ENCODE results near the gene LRRC7. TPM values are rescaled to one million over a fixed set of nuclear protein-coding genes. Genes with fewer than 3 reads are reported as not detected.
"Not testable (repeated sequence)": the region's sequence is repeated elsewhere in the genome, so short reads cannot be mapped to it uniquely, and the experiment has no call there.

Gene LRRC7
- total and polyA plus RNA-seq, 8 donors, result 0.12 to 2.2 (median 0.90) TPM

GRCh38 chr1:69862906-69863305, 295.2 kb downstream of the LRRC7 start:
- TF ChIP-seq, protein P1, sequence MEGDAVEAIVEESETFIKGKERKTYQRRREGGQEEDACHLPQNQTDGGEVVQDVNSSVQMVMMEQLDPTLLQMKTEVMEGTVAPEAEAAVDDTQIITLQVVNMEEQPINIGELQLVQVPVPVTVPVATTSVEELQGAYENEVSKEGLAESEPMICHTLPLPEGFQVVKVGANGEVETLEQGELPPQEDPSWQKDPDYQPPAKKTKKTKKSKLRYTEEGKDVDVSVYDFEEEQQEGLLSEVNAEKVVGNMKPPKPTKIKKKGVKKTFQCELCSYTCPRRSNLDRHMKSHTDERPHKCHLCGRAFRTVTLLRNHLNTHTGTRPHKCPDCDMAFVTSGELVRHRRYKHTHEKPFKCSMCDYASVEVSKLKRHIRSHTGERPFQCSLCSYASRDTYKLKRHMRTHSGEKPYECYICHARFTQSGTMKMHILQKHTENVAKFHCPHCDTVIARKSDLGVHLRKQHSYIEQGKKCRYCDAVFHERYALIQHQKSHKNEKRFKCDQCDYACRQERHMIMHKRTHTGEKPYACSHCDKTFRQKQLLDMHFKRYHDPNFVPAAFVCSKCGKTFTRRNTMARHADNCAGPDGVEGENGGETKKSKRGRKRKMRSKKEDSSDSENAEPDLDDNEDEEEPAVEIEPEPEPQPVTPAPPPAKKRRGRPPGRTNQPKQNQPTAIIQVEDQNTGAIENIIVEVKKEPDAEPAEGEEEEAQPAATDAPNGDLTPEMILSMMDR (IDR thresholded peaks at IDR 0.05), result no peak
- H3K27ac ChIP-seq, result no peak overlapping the region
- no peaks in the 10 kb centered on the region for H3K9me3 ChIP-seq
- ATAC-seq (no peak), DNase-seq (no peak), FAIRE-seq (no peak)
- no peaks in the 10 kb centered on the region for H3K27me3 ChIP-seq
- H3K36me3 ChIP-seq, result no peaks in the 10 kb centered on the region
- H3K4me1 ChIP-seq, result no peaks in the 10 kb centered on the region
- intact Hi-C loops (cut with DNase I), result no loop called here
- WGBS, 2 donors, result 82 to 91% methylated on average over 1 of the region's 1 CpG
- no peak overlapping the region for H3K4me3 ChIP-seq

GRCh38 chr1:69863704-69864103, 296.0 kb downstream of the LRRC7 start:
- 36 to 45% methylated on average over 1 of the region's 1 CpG for WGBS, 2 donors
- no peak for DNase-seq
- ATAC-seq, result no peak
- no peaks in the 10 kb centered on the region for H3K4me1 ChIP-seq
- no peaks in the 10 kb centered on the region for H3K36me3 ChIP-seq
- no peak overlapping the region for H3K27ac ChIP-seq
- no peaks in the 10 kb centered on the region for H3K27me3 ChIP-seq
- no peaks in the 10 kb centered on the region for H3K9me3 ChIP-seq
- no peak for FAIRE-seq
- intact Hi-C loops (cut with DNase I), result no loop called here
- no peak overlapping the region for H3K4me3 ChIP-seq
- TF ChIP-seq, protein P1 (IDR thresholded peaks at IDR 0.05), result no peak

DNA sequence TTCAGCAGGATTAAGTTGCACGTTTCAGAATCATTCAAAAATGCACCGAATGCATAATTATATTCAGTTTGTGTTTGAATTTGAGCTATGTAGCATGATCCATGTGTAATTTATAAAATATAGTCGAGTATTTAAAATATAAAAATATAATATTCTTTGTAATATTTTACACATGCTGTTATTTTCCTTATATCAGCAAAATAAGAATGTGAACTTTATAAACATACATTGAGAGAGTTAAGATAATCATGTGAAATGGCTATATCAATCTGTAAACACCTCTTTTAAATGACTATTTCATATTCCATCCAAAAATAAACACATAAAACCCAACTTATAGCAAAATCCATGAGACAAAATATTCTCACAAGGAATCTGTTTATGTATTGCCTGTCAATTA, 303.7 kb downstream of the LRRC7 start:
- Histone ChIP-seq H3K9me3 (no peaks in the 10 kb centered on the region), H3K27me3 (peaks cover 0 to 5% (median 0%) of the 10 kb centered on the region in 4 donors), H3K36me3 (no peaks in the 10 kb centered on the region), H3K27ac (no peak overlapping the region), H3K4me1 (no peaks in the 10 kb centered on the region), H3K4me3 (no peak overlapping the region)
- DNase-seq (no peak), ATAC-seq (no peak), FAIRE-seq (no peak)
- intact Hi-C loops (cut with DNase I), result no loop called here
- WGBS, 2 donors, result 34 to 40% methylated on average over 3 of the region's 3 CpGs
- TF ChIP-seq, protein P1 (IDR thresholded peaks at IDR 0.05), result no peak

DNA sequence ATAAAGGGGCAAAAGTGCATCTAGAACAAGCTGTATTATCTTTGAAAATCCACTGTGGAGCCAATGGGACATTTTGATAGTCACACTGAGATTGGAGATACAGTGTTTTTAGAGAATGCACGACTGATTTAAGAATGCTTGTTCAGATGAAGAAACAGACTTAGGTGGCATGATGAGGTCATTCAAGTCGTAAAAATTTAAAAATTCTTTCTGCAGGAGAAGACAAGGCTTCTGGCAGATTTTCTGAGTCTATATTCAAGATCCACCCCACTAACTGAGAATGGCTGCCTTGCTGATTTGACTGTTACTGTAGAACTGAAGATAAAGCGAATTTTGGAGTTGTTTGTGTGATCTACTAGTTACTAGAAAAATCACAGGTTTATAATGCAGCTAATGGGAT, 310.6 kb downstream of the LRRC7 start:
- H3K4me1 ChIP-seq, result no peaks in the 10 kb centered on the region
- FAIRE-seq (no peak), ATAC-seq (no peak), DNase-seq (no peak)
- H3K4me3 ChIP-seq, result no peak overlapping the region
- H3K27ac ChIP-seq, result no peak overlapping the region
- no peaks in the 10 kb centered on the region for H3K27me3 ChIP-seq
- intact Hi-C loops (cut with DNase I), result no loop called here
- TF ChIP-seq, protein P1 (IDR thresholded peaks at IDR 0.05), result no peak
- H3K36me3 ChIP-seq, result no peaks in the 10 kb centered on the region
- 34 to 44% methylated on average over 3 of the region's 3 CpGs for WGBS, 2 donors
- H3K9me3 ChIP-seq, result no peaks in the 10 kb centered on the region

- ATAC-seq; H3K27me3 ChIP-seq; H3K27ac ChIP-seq; H3K9me3 ChIP-seq; intact Hi-C loops (cut with DNase I); H3K4me3 ChIP-seq; H3K36me3 ChIP-seq; DNase-seq; FAIRE-seq; H3K4me1 ChIP-seq: not testable (repeated sequence)
- WGBS, 2 donors, result 65 to 75% methylated on average over 8 to 13 of the region's 14 CpGs
Observed at GRCh38 chr1:69888016-69888415, 320.3 kb downstream of the LRRC7 start.

DNA sequence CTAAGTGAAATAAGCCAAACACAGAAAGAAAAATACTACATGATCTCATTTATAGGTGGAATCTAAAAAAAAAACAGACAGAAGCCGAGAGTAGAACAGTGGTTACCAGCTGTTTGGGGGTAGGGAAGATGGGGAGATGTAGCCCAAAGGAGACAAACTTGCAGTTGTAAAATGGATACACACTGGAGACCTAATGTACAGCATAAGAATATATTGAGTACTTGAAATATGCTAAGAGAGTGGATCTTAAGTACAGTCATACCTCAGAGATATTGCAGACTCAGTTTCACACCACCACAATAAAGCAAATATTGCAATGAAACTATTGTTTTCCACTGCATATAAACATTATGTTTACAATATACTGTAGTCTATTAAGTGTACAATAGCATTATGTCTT, 320.9 kb downstream of the LRRC7 start:
- Histone ChIP-seq H3K9me3 (no peaks in the 10 kb centered on the region), H3K4me1 (no peaks in the 10 kb centered on the region), H3K36me3 (no peaks in the 10 kb centered on the region), H3K27ac (no peak overlapping the region), H3K4me3 (no peak overlapping the region), H3K27me3 (no peaks in the 10 kb centered on the region)
- ATAC-seq (no peak), DNase-seq (no peak), FAIRE-seq (no peak)
- TF ChIP-seq, protein P1 (IDR thresholded peaks at IDR 0.05), result no peak
- intact Hi-C loops (cut with DNase I), result no loop called here
- 62 to 80% methylated on average over 1 of the region's 1 CpG for WGBS, 2 donors

Measured in pancreas (tissue), 10 donors.